HK-2 (cell line): ENCODE data around the gene PIGM.

ENCODE experiments used
- DNase-seq: peaks from one replicate; pipeline ENCODE4 v3.0.0-alpha.2; 2018; ENCODE audit not compliant: unreplicated experiment

Gene PIGM

DNA sequence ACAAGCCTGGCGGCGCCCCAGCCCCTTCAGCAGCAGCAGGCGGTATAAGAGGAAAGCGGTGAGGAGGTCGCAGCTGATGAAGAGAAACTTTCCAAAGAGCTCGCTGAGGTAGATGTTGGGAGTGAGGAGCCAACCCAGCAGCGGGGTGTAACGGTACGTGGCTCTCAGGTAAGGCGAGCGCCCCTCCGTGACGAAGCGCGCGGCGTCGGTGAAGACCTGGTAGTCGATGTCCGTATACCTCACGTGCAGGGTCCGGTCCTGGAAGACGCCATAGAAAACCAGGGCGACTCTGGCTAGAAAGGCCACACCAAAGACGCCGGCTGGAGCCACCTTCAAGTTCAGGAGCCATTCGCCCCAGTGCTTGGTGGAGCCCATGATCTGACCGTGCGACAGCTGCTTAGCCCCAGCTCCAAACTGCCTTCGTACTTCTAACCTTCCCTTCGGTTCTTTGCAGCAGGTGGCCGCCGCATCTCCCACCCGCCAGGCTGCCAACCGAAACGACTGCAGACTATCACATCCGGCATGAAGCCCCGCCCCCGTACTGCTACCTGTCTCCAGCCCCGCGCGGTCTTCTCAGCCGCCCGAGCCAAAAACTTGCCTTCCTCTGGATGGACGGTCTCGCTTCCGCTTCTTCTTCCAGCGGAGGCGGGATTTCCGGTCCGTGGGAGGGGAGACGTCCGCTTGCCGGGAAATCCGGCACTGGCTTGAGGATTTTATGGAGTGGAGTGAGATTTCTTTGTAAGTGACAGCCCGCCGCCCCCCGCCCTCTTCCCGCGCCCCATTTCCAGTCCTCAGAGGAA, at the start of gene PIGM:
Gene PIGM, minus strand, starts transcription at position 626 of the 800 bp plus-strand sequence. Its CDS starts 251 bp downstream, at position 375.
- DNase-seq = peak; percentile 94

- DNase-seq = no peak
These were observed 49.6 kb upstream of the PIGM start, which contains the start of gene KCNJ9 for GRCh38 chr1:160081261-160081936. KCNJ9 (plus strand) TSS chr1:160081538; CDS start chr1:160084031, 2,493 bp downstream.

- no peak for DNase-seq
These were observed 48.8 kb upstream of the PIGM start for GRCh38 chr1:160080381-160081100.

DNA sequence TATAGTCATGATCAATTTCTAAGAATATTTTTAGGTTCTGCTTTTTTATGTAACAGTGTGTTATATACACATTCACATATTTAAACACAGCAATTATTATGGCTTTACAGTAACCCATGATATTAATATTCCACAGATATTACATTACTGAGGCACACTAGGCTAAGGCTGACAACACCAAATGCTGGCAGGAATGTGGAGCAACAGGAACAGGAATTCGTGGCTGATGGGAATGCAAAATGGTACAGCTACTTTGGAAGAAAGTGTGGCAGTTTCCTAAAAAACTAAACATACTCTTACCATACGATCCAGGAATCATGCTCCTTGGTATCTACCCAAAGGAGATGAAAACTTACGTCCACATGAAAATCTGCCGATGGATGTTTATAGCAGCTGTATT, 47.7 kb upstream of the PIGM start:
- no peak for DNase-seq

DNA sequence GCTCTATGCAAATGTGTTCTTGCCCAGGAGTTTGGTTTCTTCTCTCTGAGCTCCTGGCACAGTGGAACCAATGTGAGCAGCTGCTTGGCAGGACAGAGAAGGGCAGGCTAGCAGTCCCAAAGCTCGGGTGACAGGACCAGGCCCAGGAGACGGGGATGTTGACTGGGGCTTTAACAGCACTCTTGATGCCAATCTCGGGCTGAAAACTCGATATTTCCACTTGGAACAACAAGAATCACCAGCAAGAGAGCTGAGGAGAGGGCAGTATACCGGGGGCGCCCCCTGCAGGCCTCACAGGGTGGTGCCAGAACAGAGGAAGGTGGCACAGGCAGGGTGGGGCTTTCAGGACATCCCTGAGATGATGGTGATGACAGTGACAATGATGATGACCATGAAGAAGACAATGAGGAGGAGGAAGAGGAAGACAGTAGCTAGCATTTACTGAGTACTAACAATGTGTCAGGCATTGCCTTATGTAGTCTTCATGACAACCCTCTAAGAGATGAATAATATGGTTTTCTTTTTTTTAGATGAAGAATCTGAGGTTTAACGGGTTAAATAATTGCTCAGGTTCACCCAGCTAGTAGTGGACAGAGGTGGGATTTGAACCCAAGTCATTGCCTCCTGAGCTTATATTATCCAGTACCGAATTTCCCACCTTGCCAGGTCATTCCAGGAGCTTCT, 46.9 kb upstream of the PIGM start:
- DNase-seq = peak; percentile 58

- no peak for DNase-seq
These were observed 45.7 kb upstream of the PIGM start for GRCh38 chr1:160077486-160077885.

GRCh38 chr1:160076295-160076694, 44.5 kb upstream of the PIGM start:
- no peak for DNase-seq

DNA sequence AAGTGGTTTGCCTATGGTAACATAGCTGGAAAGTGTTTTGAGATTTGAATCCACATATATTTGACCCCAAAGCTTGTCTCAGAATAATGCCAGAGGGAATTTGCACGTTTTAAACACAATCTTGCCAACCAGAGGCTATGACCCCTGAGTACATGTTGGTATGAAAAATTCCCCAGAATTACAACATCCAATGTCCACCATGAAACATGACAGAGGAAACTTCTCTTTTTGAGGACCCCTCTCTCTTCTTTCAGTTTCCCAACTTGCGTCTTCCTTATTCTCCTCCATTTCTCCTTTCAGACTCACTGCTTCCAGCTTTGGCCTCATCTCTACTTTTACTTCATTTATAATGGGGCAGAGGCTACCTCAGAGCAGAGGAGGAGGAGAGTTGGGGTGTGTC, 44.0 kb upstream of the PIGM start:
- no peak for DNase-seq

DNA sequence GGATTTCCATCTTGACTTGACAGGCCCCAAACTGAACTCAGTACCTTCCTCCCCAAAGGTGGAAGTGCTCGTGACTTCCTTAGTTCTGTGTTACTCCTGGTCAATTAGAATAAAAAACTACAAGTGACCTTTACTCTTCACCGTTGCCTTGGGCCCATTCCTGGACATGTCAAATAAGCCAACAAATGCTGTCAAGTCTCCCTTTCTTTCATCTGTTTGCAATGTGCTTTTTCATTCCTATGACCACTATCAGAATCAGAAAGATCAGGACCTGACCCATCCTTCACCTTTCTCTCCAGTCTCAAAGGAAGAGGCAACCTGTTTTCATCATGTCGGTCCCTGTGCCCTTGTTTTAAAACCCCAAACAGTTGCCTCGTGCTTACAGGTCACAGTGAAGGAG, 43.1 kb upstream of the PIGM start:
- DNase-seq = no peak

DNA sequence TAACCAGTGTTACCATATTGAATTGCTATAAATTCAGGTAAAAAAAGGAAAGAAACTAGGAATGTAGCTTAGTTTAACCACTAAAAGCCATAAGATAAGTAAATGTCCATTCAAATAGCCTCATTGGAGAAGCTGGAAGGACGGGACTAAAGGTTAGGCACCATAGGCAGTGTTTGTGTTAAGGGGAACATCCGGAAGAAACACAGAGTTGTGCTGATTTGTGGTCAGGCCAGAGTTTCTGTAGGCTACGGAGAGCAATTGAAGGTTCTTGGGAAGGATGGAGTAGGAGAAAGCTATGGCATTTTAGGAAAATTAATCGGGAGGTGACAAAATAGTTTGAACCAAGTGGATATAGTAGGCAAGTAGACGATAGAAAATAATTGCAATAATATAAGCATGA, 39.5 kb upstream of the PIGM start:
- no peak for DNase-seq

- DNase-seq = peak; percentile 9
These were observed 38.7 kb upstream of the PIGM start for GRCh38 chr1:160070243-160071163.

DNA sequence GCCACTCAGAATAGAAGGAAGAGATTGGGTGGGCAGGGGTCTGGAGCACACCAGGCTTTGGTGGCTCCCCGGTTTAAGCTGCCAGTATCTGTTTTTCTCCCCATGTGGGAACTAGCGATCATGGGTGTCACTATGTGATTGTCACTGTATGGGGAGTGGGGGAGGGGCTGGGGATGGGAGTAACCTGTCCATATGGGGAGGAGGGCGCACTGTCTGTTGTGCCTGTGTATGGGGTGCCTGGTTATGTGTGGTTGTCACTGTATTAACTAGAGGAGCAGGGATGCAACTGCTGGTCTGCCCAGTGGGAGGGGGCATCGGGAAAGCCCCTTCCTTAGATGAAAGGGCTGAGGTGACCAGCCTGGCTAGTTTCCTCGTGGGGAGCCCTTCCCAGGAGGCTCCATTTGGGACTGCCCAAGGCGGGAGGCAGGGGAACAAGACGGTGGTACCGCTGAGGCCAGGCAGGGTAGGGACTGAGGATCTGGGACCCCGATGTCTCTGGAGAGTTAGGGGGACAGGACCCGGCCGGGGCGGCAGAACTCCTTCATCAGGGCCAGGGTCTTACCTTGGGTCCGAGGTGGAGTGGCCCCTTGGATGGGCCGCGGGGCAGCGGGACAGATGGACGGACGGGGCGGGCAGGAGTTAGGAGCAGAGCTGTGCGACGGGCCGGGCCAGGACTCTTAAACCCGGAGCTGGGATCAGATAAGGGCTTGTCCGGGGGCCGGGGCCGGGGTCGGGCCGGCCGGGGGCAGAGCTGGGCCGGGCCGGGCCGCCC, 37.9 kb upstream of the PIGM start, which contains the start of gene KCNJ10:
Gene KCNJ10, minus strand, starts transcription at position 701 of the 772 bp plus-strand sequence. CDS start 27,628 bp downstream, outside the sequence.
- no peak for DNase-seq

GRCh38 chr1:160068225-160068624, 36.4 kb upstream of the PIGM start:
- DNase-seq = no peak

DNA sequence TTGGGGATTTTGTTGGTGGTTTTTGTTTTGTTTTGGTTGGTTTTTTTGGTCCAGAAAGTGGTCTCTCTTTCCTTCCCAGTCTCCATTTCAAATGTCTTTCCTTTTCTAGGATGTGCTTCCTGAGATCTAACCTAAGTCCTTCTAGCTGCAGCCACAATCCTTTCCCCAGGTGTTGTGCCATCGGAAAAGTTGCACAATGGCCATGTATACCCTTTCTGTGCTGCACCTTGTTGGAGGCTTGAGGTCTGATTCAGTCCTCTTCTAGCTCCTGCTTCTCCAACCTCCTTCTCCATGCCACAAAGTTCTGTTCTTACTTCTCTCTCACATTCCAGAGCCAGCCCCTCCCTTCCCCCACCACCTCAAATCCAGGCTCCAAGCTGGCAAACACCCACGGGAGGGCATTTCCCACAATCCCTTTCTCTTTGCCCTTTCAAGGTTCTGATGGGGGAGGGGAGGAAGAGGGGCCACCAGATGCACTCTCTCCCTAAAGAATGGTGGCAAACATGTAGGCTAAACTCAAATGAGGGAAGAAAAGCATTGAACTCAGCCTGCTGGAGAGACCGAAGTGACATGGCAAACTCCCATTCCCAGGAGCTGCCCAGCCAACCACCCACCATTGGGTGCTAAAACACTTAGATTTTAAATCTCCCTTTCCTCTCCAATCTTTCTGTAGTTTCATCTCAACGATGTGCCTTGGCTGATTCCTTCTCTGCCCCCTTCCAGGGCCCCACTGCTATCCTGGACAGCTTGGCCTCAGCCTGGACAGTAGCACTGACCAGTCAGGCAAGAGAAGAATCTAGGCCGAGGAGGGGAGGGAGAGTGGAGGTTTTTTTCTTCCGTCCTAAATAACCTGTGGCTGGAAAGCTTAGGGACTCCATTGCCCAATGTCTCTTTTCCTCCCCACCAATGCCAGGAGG, 35.3 kb upstream of the PIGM start:
- DNase-seq = no peak

- no peak for DNase-seq
These were observed 33.0 kb upstream of the PIGM start for GRCh38 chr1:160064746-160065145.

DNA sequence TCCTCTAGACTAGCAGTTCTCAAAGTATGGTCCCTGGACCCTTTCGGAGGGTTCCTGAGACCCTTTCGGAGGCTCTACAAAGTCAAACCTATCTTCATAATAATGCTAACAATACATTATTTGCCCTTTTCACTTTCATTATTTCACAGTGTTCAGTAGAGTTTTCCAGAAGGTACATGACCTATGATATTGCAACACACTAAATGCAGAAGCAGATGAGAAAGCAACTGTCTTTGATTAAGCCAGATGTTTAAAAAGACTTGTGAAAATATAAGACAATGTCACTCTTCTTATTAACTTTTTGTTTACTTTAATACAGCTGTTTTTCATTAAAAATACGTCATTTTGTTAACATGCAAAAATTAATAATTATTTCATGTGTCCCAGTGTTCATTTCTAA, 32.4 kb upstream of the PIGM start:
- no peak for DNase-seq

GRCh38 chr1:160063176-160063575, 31.4 kb upstream of the PIGM start:
- no peak for DNase-seq

GRCh38 chr1:160062230-160062532, 30.4 kb upstream of the PIGM start:
- no peak for DNase-seq
